H1 (cell line): ENCODE results near the gene WDFY4. TPM values are rescaled to one million over a fixed set of nuclear protein-coding genes. Genes with fewer than 3 reads are reported as not detected.

Experiments
- CBX5 ChIP-seq: fragments of 300-800, 300-1000 bp; sonication (generic); IDR thresholded peaks from 2 replicates; pipeline ENCODE4 v1.7.1; 2016; ENCODE audit warnings: antibody characterized with exemption, low read length, low read depth
- CREB1 ChIP-seq: IDR thresholded peaks from 2 replicates; pipeline ENCODE4 v1.6.1; 2012; ENCODE audit warnings: inconsistent platforms
- KDM4A ChIP-seq: IDR thresholded peaks from one replicate; pipeline ENCODE4 v1.7.1; 2012; ENCODE audit warnings: low read depth, mild to moderate bottlenecking, moderate library complexity, low read length, inconsistent platforms; ENCODE audit not compliant: severe bottlenecking
- RNF2 ChIP-seq: fragments of 200-900, 300-1000 bp; sonication (generic); IDR thresholded peaks from 2 replicates; pipeline ENCODE4 v1.7.1; 2016; ENCODE audit warnings: borderline replicate concordance, low read depth, mild to moderate bottlenecking, antibody characterized with exemption, low read length; ENCODE audit not compliant: poor library complexity, severe bottlenecking; ENCODE audit errors: missing control alignments
- polyA plus RNA-seq, 7 experiments: library from polyadenylated mRNA; depleted of rRNA in 3 of 7; stranded (reverse) in 5 of 7; unstranded in 2 of 7; fragments of >200 nt in 5 of 7; fragments of 200-250 nt in 2 of 7; gene quantifications; 1 replicate in 5 of 7; 2 replicates in 1 of 7; 4 replicates in 1 of 7; pipeline versions ENCODE4 v1.2.1 to v1.2.3, GENCODE V29; 2011 to 2013; ENCODE audit warnings: missing spikeins in 2 of 7, mixed read lengths in 2 of 7
- total RNA-seq: library from RNA; stranded (reverse); fragmentation: NEBNext Ultra II Directional; extraction: Animal tissue kit (Norgen Biotek cat#: 25700); gene quantifications from 2 replicates; pipeline ENCODE4 v1.2.1, GENCODE V29; 2021
- TF ChIP-seq, protein P1 (sequence below), 3 experiments: IDR thresholded peaks; 1 replicate in 2 of 3; 2 replicates in 1 of 3; pipeline versions ENCODE4 v1.5.1 to v1.6.1; 2011; ENCODE audit warnings: low read length in 3 of 3, mild to moderate bottlenecking in 3 of 3, inconsistent platforms in 2 of 3, low read depth in 1 of 3, moderate library complexity in 1 of 3; ENCODE audit not compliant: insufficient read depth in 1 of 3; ENCODE audit errors: control extremely low read depth in 1 of 3

The WDFY4 gene
- total and polyA plus RNA-seq, 2 of the 8 experiments (the other 6 are each of a cell fraction or from before 2014, with no cell fraction given), result not detected

DNA sequence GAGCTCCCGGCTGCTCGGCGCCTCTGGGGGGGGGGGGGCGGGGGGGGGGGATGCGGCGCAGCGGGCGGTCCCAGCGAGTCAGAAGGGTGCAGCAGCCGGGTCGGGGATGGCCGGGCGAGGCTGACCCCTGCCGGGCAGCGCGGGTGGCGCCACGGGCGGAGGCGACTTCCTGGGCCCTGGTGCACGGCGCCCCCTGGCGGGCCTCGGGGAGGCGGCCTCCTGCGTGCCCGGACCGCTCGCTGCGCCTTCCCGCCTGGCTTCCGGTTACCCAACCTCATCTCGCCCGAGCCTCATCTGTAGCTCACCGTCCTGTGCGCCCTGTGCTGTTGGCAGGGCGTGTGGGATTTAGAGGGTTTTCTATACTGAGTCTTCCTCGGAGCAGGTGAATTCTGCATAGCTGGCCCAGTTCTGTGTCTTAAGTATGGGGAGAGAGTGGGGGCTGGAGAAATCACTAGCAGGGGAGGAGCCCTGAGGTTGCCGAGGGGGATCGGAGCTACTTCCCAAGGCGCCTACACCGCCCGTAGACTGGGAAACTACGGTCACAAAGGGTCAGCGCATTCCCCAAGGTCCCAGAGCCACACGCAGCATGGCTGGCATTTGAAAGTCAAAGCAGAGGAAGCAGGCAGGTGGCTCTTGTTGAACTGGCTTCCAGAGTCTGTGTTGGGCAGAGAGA lies 28.3 kb upstream of the WDFY4 start (continued):
- TF ChIP-seq, protein P1, sequence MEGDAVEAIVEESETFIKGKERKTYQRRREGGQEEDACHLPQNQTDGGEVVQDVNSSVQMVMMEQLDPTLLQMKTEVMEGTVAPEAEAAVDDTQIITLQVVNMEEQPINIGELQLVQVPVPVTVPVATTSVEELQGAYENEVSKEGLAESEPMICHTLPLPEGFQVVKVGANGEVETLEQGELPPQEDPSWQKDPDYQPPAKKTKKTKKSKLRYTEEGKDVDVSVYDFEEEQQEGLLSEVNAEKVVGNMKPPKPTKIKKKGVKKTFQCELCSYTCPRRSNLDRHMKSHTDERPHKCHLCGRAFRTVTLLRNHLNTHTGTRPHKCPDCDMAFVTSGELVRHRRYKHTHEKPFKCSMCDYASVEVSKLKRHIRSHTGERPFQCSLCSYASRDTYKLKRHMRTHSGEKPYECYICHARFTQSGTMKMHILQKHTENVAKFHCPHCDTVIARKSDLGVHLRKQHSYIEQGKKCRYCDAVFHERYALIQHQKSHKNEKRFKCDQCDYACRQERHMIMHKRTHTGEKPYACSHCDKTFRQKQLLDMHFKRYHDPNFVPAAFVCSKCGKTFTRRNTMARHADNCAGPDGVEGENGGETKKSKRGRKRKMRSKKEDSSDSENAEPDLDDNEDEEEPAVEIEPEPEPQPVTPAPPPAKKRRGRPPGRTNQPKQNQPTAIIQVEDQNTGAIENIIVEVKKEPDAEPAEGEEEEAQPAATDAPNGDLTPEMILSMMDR (IDR thresholded peaks at IDR 0.05; ENCODE audit: control extremely low read depth in 1 of 3, insufficient read depth in 1 of 3, low read depth in 1 of 3, low read length in 3 of 3), result peak; percentile 96 to 99 (median 99)
- peak; percentile 38; the same call in 1 of the 2 replicates for TF ChIP-seq CREB1
- TF ChIP-seq RNF2, result no peak
- TF ChIP-seq KDM4A, result peak; percentile 50
- TF ChIP-seq CBX5, result no peak
